ENCODE measurements around the gene MAP4K3.

- no peak for TF ChIP-seq CTCF (IDR thresholded peaks at IDR 0.05)
- no peak for TF ChIP-seq POLR2A (IDR thresholded peaks at IDR 0.05)
Observed at GRCh38 chr2:39383146-39383545, 53.9 kb downstream of the MAP4K3 start.
